ENCODE data around the gene SLC44A1. TPM values are rescaled to one million over a fixed set of nuclear protein-coding genes. Genes with fewer than 3 reads are reported as not detected.
A peak's percentile ranks its signal among the peaks of the same experiment; 100 is the strongest.

The SLC44A1 gene
- total and polyA plus RNA-seq, 2 of the 13 experiments (the other 11 are each of a cell fraction or from before 2014, with no cell fraction given): 21.4 to 40.8 TPM

- TF ChIP-seq ZNF431 (CRISPR knock-in tag; IDR thresholded peaks at IDR 0.05; ENCODE audit: borderline replicate concordance, low read depth) (peak; percentile 93; the same call in 1 of the 2 replicates), CTCF (CRISPR knock-in tag; IDR thresholded peaks at IDR 0.05) (peak; percentile 54; the same call in 1 of the 2 replicates), ZSCAN9 (CRISPR knock-in tag; IDR thresholded peaks at IDR 0.05; ENCODE audit: borderline replicate concordance) (peak; percentile 93), ZNF737 (CRISPR knock-in tag; IDR thresholded peaks at IDR 0.05; ENCODE audit: borderline replicate concordance) (no peak), ZNF280B (CRISPR knock-in tag; IDR thresholded peaks at IDR 0.05; ENCODE audit: borderline replicate concordance) (peak; percentile 94), TEAD2 (CRISPR knock-in tag; IDR thresholded peaks at IDR 0.05) (no peak), DR1 (CRISPR knock-in tag; IDR thresholded peaks at IDR 0.05) (peak; percentile 88), HMG20A (CRISPR knock-in tag; IDR thresholded peaks at IDR 0.05; ENCODE audit: borderline replicate concordance) (peak; percentile 77), ZNF142 (CRISPR knock-in tag; IDR thresholded peaks at IDR 0.05) (peak; percentile 90), SMYD3 (CRISPR knock-in tag; IDR thresholded peaks at IDR 0.05) (no peak; the same call in 1 of the 2 replicates), RNF219 (CRISPR knock-in tag; IDR thresholded peaks at IDR 0.05) (no peak; the same call in 1 of the 2 replicates), TFDP2 (CRISPR knock-in tag; IDR thresholded peaks at IDR 0.05) (peak; percentile 89), PLSCR1 (CRISPR knock-in tag; IDR thresholded peaks at IDR 0.05; ENCODE audit: borderline replicate concordance) (no peak), FOXA1 (IDR thresholded peaks at IDR 0.05) (no peak), FOXA1 (CRISPR knock-in tag; IDR thresholded peaks at IDR 0.05) (peak; percentile 87)
These were observed at the start of gene SLC44A1 (continued) for GRCh38 chr9:105244003-105244733.
